Uterus (tissue), 2 donors: ENCODE results near the gene ZNF407.

Experiments
- POLR2A ChIP-seq, 2 donors: fragments of 450-650 bp; IDR thresholded peaks; one replicate each; pipeline ENCODE4 v1.6.1; 2016; ENCODE audit warnings: antibody characterized with exemption in 2 of 2, mild to moderate bottlenecking in 1 of 2, moderate library complexity in 1 of 2
- TF ChIP-seq, protein P1 (sequence below), 4 experiments: fragments of 200-600 bp in 2 of 4; fragments of 450-650 bp in 2 of 4; sonication (generic) in 2 of 4; IDR thresholded peaks; one replicate each; pipeline ENCODE4 v1.5.1; 2016 to 2019; ENCODE audit warnings: antibody characterized with exemption in 4 of 4, mild to moderate bottlenecking in 2 of 4, moderate library complexity in 1 of 4

DNA sequence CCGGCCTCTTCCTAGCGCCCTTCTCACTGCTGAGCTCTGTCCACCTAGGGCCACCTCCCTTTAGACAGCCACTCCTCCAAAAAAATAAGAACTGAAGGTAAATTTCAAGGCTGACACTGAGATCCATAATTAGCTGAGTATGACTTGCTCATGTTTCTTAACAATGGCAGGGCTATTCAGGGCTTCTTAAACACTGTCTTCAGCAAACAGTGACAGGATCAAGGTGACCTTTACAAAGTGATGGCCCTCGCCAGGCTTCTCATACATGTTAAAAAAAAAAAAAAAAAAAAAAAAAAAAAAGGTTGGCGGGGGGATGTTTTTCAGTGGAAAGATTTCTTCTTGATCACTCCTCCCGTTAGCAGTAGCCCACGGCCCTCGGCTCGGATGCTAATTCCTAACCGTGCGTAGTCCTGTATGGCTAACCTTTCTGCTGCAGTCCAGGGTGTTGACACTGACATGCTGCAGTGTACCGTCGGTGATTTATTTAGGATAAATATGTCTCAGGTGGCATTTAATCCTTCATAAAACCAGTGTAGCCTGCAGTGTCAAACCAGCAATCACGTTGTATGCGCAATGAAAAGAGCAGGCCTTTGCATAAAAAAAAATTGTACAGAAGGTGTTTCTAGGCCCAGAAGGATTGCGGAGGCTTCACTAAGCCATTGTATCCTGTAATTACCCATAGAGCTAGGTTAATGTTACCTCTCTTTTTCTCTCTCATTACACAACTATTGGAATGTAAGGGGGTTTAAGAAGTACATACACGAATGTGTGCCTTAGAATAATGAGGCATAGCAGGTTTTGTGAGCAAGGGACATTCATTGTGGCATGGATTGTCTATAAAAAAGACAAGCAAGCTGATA is 468.6 kb downstream of the ZNF407 start:
- TF ChIP-seq, protein P1, sequence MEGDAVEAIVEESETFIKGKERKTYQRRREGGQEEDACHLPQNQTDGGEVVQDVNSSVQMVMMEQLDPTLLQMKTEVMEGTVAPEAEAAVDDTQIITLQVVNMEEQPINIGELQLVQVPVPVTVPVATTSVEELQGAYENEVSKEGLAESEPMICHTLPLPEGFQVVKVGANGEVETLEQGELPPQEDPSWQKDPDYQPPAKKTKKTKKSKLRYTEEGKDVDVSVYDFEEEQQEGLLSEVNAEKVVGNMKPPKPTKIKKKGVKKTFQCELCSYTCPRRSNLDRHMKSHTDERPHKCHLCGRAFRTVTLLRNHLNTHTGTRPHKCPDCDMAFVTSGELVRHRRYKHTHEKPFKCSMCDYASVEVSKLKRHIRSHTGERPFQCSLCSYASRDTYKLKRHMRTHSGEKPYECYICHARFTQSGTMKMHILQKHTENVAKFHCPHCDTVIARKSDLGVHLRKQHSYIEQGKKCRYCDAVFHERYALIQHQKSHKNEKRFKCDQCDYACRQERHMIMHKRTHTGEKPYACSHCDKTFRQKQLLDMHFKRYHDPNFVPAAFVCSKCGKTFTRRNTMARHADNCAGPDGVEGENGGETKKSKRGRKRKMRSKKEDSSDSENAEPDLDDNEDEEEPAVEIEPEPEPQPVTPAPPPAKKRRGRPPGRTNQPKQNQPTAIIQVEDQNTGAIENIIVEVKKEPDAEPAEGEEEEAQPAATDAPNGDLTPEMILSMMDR (IDR thresholded peaks at IDR 0.05), result no peak
- TF ChIP-seq POLR2A (IDR thresholded peaks at IDR 0.05), result no peak
